Loucy (cell line): Measurements from ENCODE around the gene MYOM1.

Experiments
- H2AFZ ChIP-seq: fragments of 200-600 bp; sonication (generic); 2 replicates; pipeline ENCODE4 v1.6.0; 2016; ENCODE audit warnings: antibody characterized with exemption, mild to moderate bottlenecking, low read length, moderate library complexity
- H3F3A ChIP-seq: fragments of 200-600 bp; 2 replicates; pipeline ENCODE4 v1.6.0; 2016; ENCODE audit warnings: antibody characterized with exemption, low read depth, mild to moderate bottlenecking
- H3K27me3 ChIP-seq: fragments of 200-600 bp; sonication (generic); 2 replicates; pipeline ENCODE4 v1.6.1; 2014; ENCODE audit warnings: low read length, mild to moderate bottlenecking; ENCODE audit not compliant: insufficient read depth, poor library complexity, severe bottlenecking
- H3K36me3 ChIP-seq: fragments of 200-600 bp; sonication (generic); 2 replicates; pipeline ENCODE4 v1.6.1; 2016; ENCODE audit warnings: low read length; ENCODE audit not compliant: insufficient read depth
- H3K4me1 ChIP-seq: fragments of 200-600 bp; sonication (generic); 2 replicates; pipeline ENCODE4 v1.5.1; 2014; ENCODE audit warnings: low read length, mild to moderate bottlenecking; ENCODE audit not compliant: insufficient read depth, poor library complexity, severe bottlenecking
- H3K4me2 ChIP-seq: fragments of 200-600 bp; sonication (generic); 2 replicates; pipeline ENCODE4 v1.6.0; 2014; ENCODE audit warnings: antibody characterized with exemption, low read length, low read depth, mild to moderate bottlenecking; ENCODE audit not compliant: poor library complexity, severe bottlenecking
- H3K4me3 ChIP-seq: fragments of 200-600 bp; sonication (generic); 2 replicates; pipeline ENCODE4 v1.5.1; 2014; ENCODE audit warnings: low read length, mild to moderate bottlenecking, mixed read lengths; ENCODE audit not compliant: poor library complexity, severe bottlenecking
- H3K79me2 ChIP-seq: fragments of 200-600 bp; sonication (generic); 2 replicates; pipeline ENCODE4 v1.6.1; 2014; ENCODE audit warnings: low read length; ENCODE audit not compliant: insufficient read depth
- H3K9ac ChIP-seq: fragments of 200-600 bp; sonication (generic); 2 replicates; pipeline ENCODE4 v1.6.0; 2014; ENCODE audit warnings: mild to moderate bottlenecking, low read depth, low read length, moderate library complexity; ENCODE audit not compliant: poor library complexity, severe bottlenecking
- H3K9me2 ChIP-seq: fragments of 200-600 bp; sonication (generic); replicated peaks from 2 replicates; pipeline ENCODE4 v1.6.1; 2016; ENCODE audit warnings: low read depth, low read length, mixed read lengths
- H3K9me3 ChIP-seq: fragments of 200-600 bp; sonication (generic); 2 replicates; pipeline ENCODE4 v1.6.1; 2014; ENCODE audit warnings: mild to moderate bottlenecking, antibody characterized with exemption, low read length, low read depth; ENCODE audit not compliant: insufficient read depth
- H4K20me1 ChIP-seq: fragments of 200-600 bp; sonication (generic); 2 replicates; pipeline ENCODE4 v1.6.0; 2014; ENCODE audit warnings: antibody characterized with exemption, low read length, mild to moderate bottlenecking; ENCODE audit not compliant: insufficient read depth, poor library complexity, severe bottlenecking
- EZH2phosphoT487 ChIP-seq: fragments of 200-600 bp; IDR thresholded peaks from 2 replicates; pipeline ENCODE4 v1.6.1; 2018; ENCODE audit warnings: antibody characterized with exemption, mild to moderate bottlenecking, moderate library complexity, borderline replicate concordance
- TF ChIP-seq, protein P1 (sequence below): fragments of 200-600 bp; sonication (generic); conservative IDR thresholded peaks from 2 replicates; pipeline ENCODE4 v1.5.1; 2014; ENCODE audit warnings: mild to moderate bottlenecking, antibody characterized with exemption, low read length

Gene MYOM1

DNA sequence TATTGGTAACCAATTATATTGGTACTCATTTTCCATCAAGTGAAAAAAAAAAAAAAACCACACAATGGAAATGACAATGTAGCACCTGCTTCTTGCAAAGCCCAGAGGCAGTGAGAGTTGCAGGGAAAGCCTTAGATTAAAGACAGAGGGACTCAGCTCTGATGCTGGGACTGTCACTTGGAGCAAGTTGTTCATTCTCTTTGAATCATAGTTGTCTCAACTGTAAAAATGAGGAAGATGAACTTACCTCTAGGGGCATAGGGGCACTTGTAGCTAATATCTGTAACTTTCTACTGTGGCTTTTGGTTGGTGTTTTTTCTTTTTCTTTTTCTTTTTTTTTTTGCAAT, 125.5 kb downstream of the MYOM1 start:
- no peaks in the 10 kb centered on the region for H3K79me2 ChIP-seq
- no peaks in the 10 kb centered on the region for H3F3A ChIP-seq
- H3K9me2 ChIP-seq, result no peaks in the 10 kb centered on the region
- H3K4me3 ChIP-seq, result no peak overlapping the region
- no peaks in the 10 kb centered on the region for H3K9me3 ChIP-seq
- H3K4me2 ChIP-seq, result no peak overlapping the region
- no peaks in the 10 kb centered on the region for H3K36me3 ChIP-seq
- H3K27me3 ChIP-seq, result no peaks in the 10 kb centered on the region
- TF ChIP-seq EZH2phosphoT487, result no peak
- TF ChIP-seq, protein P1, sequence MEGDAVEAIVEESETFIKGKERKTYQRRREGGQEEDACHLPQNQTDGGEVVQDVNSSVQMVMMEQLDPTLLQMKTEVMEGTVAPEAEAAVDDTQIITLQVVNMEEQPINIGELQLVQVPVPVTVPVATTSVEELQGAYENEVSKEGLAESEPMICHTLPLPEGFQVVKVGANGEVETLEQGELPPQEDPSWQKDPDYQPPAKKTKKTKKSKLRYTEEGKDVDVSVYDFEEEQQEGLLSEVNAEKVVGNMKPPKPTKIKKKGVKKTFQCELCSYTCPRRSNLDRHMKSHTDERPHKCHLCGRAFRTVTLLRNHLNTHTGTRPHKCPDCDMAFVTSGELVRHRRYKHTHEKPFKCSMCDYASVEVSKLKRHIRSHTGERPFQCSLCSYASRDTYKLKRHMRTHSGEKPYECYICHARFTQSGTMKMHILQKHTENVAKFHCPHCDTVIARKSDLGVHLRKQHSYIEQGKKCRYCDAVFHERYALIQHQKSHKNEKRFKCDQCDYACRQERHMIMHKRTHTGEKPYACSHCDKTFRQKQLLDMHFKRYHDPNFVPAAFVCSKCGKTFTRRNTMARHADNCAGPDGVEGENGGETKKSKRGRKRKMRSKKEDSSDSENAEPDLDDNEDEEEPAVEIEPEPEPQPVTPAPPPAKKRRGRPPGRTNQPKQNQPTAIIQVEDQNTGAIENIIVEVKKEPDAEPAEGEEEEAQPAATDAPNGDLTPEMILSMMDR, result no peak
- H2AFZ ChIP-seq, result no peak overlapping the region
- H4K20me1 ChIP-seq, result no peaks in the 10 kb centered on the region
- H3K4me1 ChIP-seq, result peaks cover 10% of the 10 kb centered on the region
- H3K9ac ChIP-seq, result no peak overlapping the region

DNA sequence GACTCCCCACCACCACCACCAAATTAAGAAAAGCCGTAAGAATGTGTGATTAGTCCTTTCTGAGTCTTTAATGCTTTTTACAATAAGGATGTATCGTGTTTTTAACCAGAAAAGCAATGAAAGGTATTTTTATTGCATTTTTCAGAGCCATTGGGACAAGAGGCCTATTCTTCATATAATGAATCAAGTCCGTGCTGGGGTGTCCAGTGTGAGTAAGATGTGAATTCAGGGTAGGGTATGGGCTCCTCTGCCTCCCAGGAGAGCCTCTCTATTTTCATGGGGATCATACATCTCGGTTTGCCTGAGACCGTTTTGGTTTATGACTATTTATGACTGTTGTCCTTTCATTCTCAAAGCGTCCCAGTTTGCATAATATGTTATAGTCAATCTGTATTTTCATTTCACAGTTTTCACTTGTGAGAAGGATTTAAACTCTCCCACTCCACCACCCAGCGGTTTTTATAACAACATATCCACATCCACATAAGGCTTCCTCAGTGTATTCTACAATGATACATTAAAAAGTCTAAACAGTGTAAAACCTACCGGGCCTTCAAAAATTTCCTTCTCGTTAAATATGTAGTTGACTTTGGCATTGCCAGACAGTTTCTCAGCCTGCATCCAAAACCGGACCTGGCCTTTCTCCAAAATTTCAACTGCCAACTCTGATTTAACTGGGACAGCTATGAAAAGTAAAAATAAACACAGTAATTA, 126.0 kb downstream of the MYOM1 start:
- Histone ChIP-seq H4K20me1 (no peaks in the 10 kb centered on the region), H3K79me2 (no peaks in the 10 kb centered on the region), H2AFZ (no peak overlapping the region), H3K4me3 (no peak overlapping the region), H3F3A (no peaks in the 10 kb centered on the region), H3K36me3 (no peaks in the 10 kb centered on the region), H3K9me3 (no peaks in the 10 kb centered on the region), H3K9me2 (no peaks in the 10 kb centered on the region), H3K4me2 (no peak overlapping the region), H3K4me1 (peaks cover 10% of the 10 kb centered on the region), H3K27me3 (no peaks in the 10 kb centered on the region), H3K9ac (no peak overlapping the region)
- TF ChIP-seq, protein P1, result no peak
- TF ChIP-seq EZH2phosphoT487, result no peak

DNA sequence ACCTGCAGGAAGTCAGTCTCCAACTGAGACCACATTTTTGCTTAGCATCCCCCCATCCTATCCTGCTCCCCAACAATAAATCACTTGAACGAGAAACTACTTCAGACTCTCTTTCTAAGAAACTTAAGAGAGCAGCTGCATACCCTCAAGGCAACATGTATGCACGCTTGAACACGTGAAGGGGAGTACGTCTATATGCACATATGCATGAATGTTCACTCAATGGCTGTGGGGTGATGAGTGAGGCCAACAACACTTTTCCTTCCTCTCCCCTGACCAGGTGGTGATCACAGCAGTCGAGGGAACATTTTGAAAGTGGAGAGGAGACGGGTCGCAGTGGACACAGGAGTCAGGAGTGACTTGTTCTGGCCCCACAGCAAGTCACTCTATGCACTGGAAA, 127.0 kb downstream of the MYOM1 start:
- H3F3A ChIP-seq, result no peaks in the 10 kb centered on the region
- no peaks in the 10 kb centered on the region for H3K79me2 ChIP-seq

DNA sequence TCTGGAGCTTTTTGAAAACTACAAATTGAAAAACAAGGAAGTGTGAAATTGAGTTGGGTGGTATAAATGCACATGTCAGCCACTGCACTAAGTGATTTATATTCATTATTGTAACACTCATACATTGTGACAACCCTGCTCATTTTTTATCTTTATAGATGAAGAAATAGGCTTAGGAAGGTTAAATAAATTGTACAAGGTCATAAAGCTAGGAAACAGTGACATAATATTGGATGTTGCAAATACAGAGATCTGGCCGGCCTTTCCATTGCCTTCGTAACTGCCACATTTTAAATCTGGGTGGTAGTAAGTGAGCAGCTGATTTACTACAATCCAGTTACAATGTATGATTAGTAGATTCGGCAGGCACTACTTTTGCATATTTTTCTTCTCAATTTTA, 130.2 kb downstream of the MYOM1 start:
- TF ChIP-seq EZH2phosphoT487, result no peak
- peaks cover 4% of the 10 kb centered on the region for H3K4me1 ChIP-seq

More for the DNA sequence above, 127.0 kb downstream of the MYOM1 start:
- H3K4me3 ChIP-seq, result no peak overlapping the region
- peaks cover 10% of the 10 kb centered on the region for H3K4me1 ChIP-seq
- H3K27me3 ChIP-seq, result no peaks in the 10 kb centered on the region
- no peak for TF ChIP-seq EZH2phosphoT487
- H3K9ac ChIP-seq, result no peak overlapping the region
- no peaks in the 10 kb centered on the region for H3K9me3 ChIP-seq
- H3K9me2 ChIP-seq, result no peaks in the 10 kb centered on the region
- no peak overlapping the region for H3K4me2 ChIP-seq
- H4K20me1 ChIP-seq, result no peaks in the 10 kb centered on the region
- no peaks in the 10 kb centered on the region for H3K36me3 ChIP-seq
- H2AFZ ChIP-seq, result 0 out of 2 replicates have a peak overlapping the region, but pooled peaks have one; percentile 52

More for the DNA sequence above, 130.2 kb downstream of the MYOM1 start:
- no peaks in the 10 kb centered on the region for H3K79me2 ChIP-seq
- no peaks in the 10 kb centered on the region for H3K9me2 ChIP-seq
- H3K27me3 ChIP-seq, result no peaks in the 10 kb centered on the region
- H3K36me3 ChIP-seq, result no peaks in the 10 kb centered on the region
- H3K4me2 ChIP-seq, result no peak overlapping the region
- H3F3A ChIP-seq, result no peaks in the 10 kb centered on the region
- no peak overlapping the region for H2AFZ ChIP-seq
- no peaks in the 10 kb centered on the region for H3K9me3 ChIP-seq
- no peaks in the 10 kb centered on the region for H4K20me1 ChIP-seq
- no peak overlapping the region for H3K4me3 ChIP-seq
- H3K9ac ChIP-seq, result no peak overlapping the region
